Esophagus muscularis mucosa (tissue), 4 donors: ENCODE measurements around the gene SH3RF2.

Experiments used
- EP300 ChIP-seq: sonication (generic); formaldehyde crosslinking; IDR thresholded peaks from one replicate; pipeline ENCODE4 v1.6.1; 2017; ENCODE audit warnings: antibody characterized with exemption
- POLR2A ChIP-seq: fragments of 450-650 bp; IDR thresholded peaks from one replicate; pipeline ENCODE4 v1.6.1; 2017; ENCODE audit warnings: antibody characterized with exemption, moderate library complexity, mild to moderate bottlenecking, low read depth
- TF ChIP-seq, protein P1 (sequence below), 3 experiments: fragments of 200-600 bp in 2 of 3; fragments of 450-650 bp in 1 of 3; sonication (generic) in 2 of 3; IDR thresholded peaks; one replicate each; pipeline ENCODE4 v1.5.1; 2017 to 2019; ENCODE audit warnings: antibody characterized with exemption in 3 of 3, mild to moderate bottlenecking in 2 of 3, moderate library complexity in 1 of 3

DNA sequence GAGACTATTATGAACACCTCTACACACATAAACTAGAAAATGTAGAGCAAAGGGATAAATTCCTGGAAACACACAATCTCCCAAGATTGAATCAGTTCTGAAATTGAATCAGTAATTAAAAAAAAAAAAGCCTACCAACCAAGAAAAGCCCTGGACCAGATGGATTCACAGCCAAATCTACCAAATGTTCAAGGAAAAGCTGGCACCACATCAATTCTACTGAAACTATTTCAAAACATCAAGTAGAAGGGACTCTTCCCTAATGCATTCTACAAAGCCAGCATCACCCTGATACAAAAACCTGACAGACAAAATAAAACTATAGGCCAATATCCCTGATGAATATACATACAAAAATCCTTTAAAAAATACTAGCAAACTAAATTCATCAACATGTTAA lies 38.2 kb upstream of the SH3RF2 start:
- TF ChIP-seq, protein P1, sequence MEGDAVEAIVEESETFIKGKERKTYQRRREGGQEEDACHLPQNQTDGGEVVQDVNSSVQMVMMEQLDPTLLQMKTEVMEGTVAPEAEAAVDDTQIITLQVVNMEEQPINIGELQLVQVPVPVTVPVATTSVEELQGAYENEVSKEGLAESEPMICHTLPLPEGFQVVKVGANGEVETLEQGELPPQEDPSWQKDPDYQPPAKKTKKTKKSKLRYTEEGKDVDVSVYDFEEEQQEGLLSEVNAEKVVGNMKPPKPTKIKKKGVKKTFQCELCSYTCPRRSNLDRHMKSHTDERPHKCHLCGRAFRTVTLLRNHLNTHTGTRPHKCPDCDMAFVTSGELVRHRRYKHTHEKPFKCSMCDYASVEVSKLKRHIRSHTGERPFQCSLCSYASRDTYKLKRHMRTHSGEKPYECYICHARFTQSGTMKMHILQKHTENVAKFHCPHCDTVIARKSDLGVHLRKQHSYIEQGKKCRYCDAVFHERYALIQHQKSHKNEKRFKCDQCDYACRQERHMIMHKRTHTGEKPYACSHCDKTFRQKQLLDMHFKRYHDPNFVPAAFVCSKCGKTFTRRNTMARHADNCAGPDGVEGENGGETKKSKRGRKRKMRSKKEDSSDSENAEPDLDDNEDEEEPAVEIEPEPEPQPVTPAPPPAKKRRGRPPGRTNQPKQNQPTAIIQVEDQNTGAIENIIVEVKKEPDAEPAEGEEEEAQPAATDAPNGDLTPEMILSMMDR (IDR thresholded peaks at IDR 0.05) = no peak
- TF ChIP-seq POLR2A (no peak), EP300 (no peak)
